Measurements from ENCODE around the gene SMCHD1.
A peak's percentile ranks its signal among the peaks of the same experiment; 100 is the strongest.
"Not testable (repeated sequence)": the region's sequence is repeated elsewhere in the genome, so short reads cannot be mapped to it uniquely, and the experiment has no call there.

The SMCHD1 gene

GRCh38 chr18:2716394-2717326 is 61.1 kb downstream of the SMCHD1 start:
- DNase-seq (ENCODE audit: low read depth, low spot score) = no peak

- no peak for DNase-seq (ENCODE audit: low read depth, low spot score)
Observed at GRCh38 chr18:2717407-2717806, 61.9 kb downstream of the SMCHD1 start.

- DNase-seq (ENCODE audit: low read depth, low spot score) = no peak
Observed at GRCh38 chr18:2719040-2719439, 63.5 kb downstream of the SMCHD1 start.

GRCh38 chr18:2723207-2723606 is 67.7 kb downstream of the SMCHD1 start:
- DNase-seq (ENCODE audit: low read depth, low spot score) = no peak

GRCh38 chr18:2729757-2730156 is 74.2 kb downstream of the SMCHD1 start:
- no peak for DNase-seq (ENCODE audit: low read depth, low spot score)

GRCh38 chr18:2736823-2737222 is 81.3 kb downstream of the SMCHD1 start:
- DNase-seq (ENCODE audit: low read depth, low spot score) = no peak

GRCh38 chr18:2740082-2740481 is 84.6 kb downstream of the SMCHD1 start:
- DNase-seq (ENCODE audit: low read depth, low spot score) = not testable (repeated sequence)

- DNase-seq (ENCODE audit: low read depth, low spot score) = no peak
Observed at GRCh38 chr18:2746274-2746673, 90.7 kb downstream of the SMCHD1 start.

GRCh38 chr18:2758309-2758708 is 102.8 kb downstream of the SMCHD1 start:
- no peak for DNase-seq (ENCODE audit: low read depth, low spot score)

- no peak for DNase-seq (ENCODE audit: low read depth, low spot score)
Observed at GRCh38 chr18:2774669-2775068, 119.1 kb downstream of the SMCHD1 start.

GRCh38 chr18:2776601-2777000 is 121.1 kb downstream of the SMCHD1 start:
- DNase-seq (ENCODE audit: low read depth, low spot score) = no peak

GRCh38 chr18:2777241-2777640 is 121.7 kb downstream of the SMCHD1 start:
- DNase-seq (ENCODE audit: low read depth, low spot score) = no peak

GRCh38 chr18:2780750-2781149 is 125.2 kb downstream of the SMCHD1 start:
- DNase-seq (ENCODE audit: low read depth, low spot score) = no peak

- no peak for DNase-seq (ENCODE audit: low read depth, low spot score)
Observed at GRCh38 chr18:2787225-2787624, 131.7 kb downstream of the SMCHD1 start.

- DNase-seq (ENCODE audit: low read depth, low spot score) = no peak
Observed at GRCh38 chr18:2792395-2792794, 136.9 kb downstream of the SMCHD1 start.

- no peak for DNase-seq (ENCODE audit: low read depth, low spot score)
Observed at GRCh38 chr18:2794159-2794558, 138.6 kb downstream of the SMCHD1 start.

GRCh38 chr18:2797951-2798350 is 142.4 kb downstream of the SMCHD1 start:
- DNase-seq (ENCODE audit: low read depth, low spot score) = no peak

GRCh38 chr18:2799369-2799768 is 143.8 kb downstream of the SMCHD1 start:
- no peak for DNase-seq (ENCODE audit: low read depth, low spot score)

- peak; percentile 53 for DNase-seq (ENCODE audit: low read depth, low spot score)
Observed at GRCh38 chr18:2805970-2806943, 150.7 kb downstream of the SMCHD1 start.

- DNase-seq (ENCODE audit: low read depth, low spot score) = not testable (repeated sequence)
Observed at GRCh38 chr18:2808640-2809039, 153.1 kb downstream of the SMCHD1 start.

- DNase-seq (ENCODE audit: low read depth, low spot score) = not testable (repeated sequence)
Observed at GRCh38 chr18:2809666-2810183, 154.2 kb downstream of the SMCHD1 start.

- no peak for DNase-seq (ENCODE audit: low read depth, low spot score)
Observed at GRCh38 chr18:2811416-2811815, 155.9 kb downstream of the SMCHD1 start.

All from brain pericyte (primary cell).